Neural progenitor cell (in vitro differentiated cells): ENCODE data around the gene CPA1. TPM values are rescaled to one million over a fixed set of nuclear protein-coding genes. Genes with fewer than 3 reads are reported as not detected.

Experiments used
- DNase-seq: peaks from one replicate; pipeline ENCODE4 v3.0.0-alpha.2; 2016; ENCODE audit warnings: low spot score
- H2AFZ ChIP-seq: fragments of 200-600 bp; sonication (generic); replicated peaks from 2 replicates; pipeline ENCODE4 v1.6.1; 2016; ENCODE audit warnings: antibody characterized with exemption
- H3F3A ChIP-seq: fragments of 200-600 bp; sonication (generic); 2 replicates; pipeline ENCODE4 v1.6.1; 2016; ENCODE audit warnings: antibody characterized with exemption, low read depth
- H3K27ac ChIP-seq: fragments of 200-600 bp; sonication (generic); 2 replicates; pipeline ENCODE4 v1.5.1; 2016; ENCODE audit warnings: mild to moderate bottlenecking
- H3K27me3 ChIP-seq: fragments of 200-600 bp; sonication (generic); 2 replicates; pipeline ENCODE4 v1.6.1; 2016; ENCODE audit warnings: mild to moderate bottlenecking, moderate library complexity
- H3K36me3 ChIP-seq: fragments of 200-600 bp; sonication (generic); 2 replicates; pipeline ENCODE4 v1.5.1; 2016
- H3K4me1 ChIP-seq: fragments of 200-600 bp; sonication (generic); 2 replicates; pipeline ENCODE4 v1.6.1; 2016; ENCODE audit warnings: mixed run types
- H3K4me2 ChIP-seq: fragments of 200-600 bp; sonication (generic); 2 replicates; pipeline ENCODE4 v1.6.1; 2016
- H3K4me3 ChIP-seq: fragments of 200-600 bp; sonication (generic); 2 replicates; pipeline ENCODE4 v1.5.1; 2016
- H3K79me2 ChIP-seq: fragments of 200-600 bp; sonication (generic); 2 replicates; pipeline ENCODE4 v1.6.1; 2016; ENCODE audit warnings: low read depth
- H3K9ac ChIP-seq: fragments of 200-600 bp; sonication (generic); 2 replicates; pipeline ENCODE4 v1.6.1; 2016
- H3K9me3 ChIP-seq: fragments of 200-600 bp; sonication (generic); 2 replicates; pipeline ENCODE4 v1.5.1; 2016; ENCODE audit warnings: low read depth
- H4K20me1 ChIP-seq: fragments of 200-600 bp; sonication (generic); 2 replicates; pipeline ENCODE4 v1.6.1; 2016; ENCODE audit warnings: low read depth
- H3K27ac Mint-ChIP-seq: 3 replicates; pipeline ENCODE4 v1.8.0; 2021; ENCODE audit warnings: mixed read lengths
- H3K27me3 Mint-ChIP-seq: 2 replicates; pipeline ENCODE4 v1.8.0; 2022; ENCODE audit warnings: low read depth, mild to moderate bottlenecking, inconsistent platforms, moderate library complexity, mixed read lengths; ENCODE audit not compliant: insufficient read depth
- H3K36me3 Mint-ChIP-seq: 3 replicates; pipeline ENCODE4 v1.8.0; 2021; ENCODE audit warnings: mixed read lengths
- H3K4me1 Mint-ChIP-seq: 3 replicates; pipeline ENCODE4 v1.8.0; 2021; ENCODE audit warnings: mixed read lengths
- H3K4me3 Mint-ChIP-seq: 3 replicates; pipeline ENCODE4 v1.8.0; 2021; ENCODE audit warnings: mild to moderate bottlenecking, moderate library complexity, mixed read lengths
- H3K9me3 Mint-ChIP-seq: 3 replicates; pipeline ENCODE4 v1.8.0; 2020; ENCODE audit warnings: mixed read lengths
- EZH2 ChIP-seq: fragments of 200-600 bp; sonication (generic); IDR thresholded peaks from 2 replicates; pipeline ENCODE4 v1.6.1; 2017; ENCODE audit warnings: antibody characterized with exemption, mild to moderate bottlenecking, moderate library complexity
- EZH2phosphoT487 ChIP-seq: fragments of 200-600 bp; sonication (generic); IDR thresholded peaks from 2 replicates; pipeline ENCODE4 v1.6.1; 2017; ENCODE audit warnings: antibody characterized with exemption
- total RNA-seq: library from RNA; depleted of rRNA; stranded (reverse); fragments of >200 nt; gene quantifications from 2 replicates; pipeline ENCODE4 v1.2.3, GENCODE V29; 2015; ENCODE audit warnings: low replicate concordance
- TF ChIP-seq, protein P1 (sequence below): fragments of 200-600 bp; sonication (generic); IDR thresholded peaks from 2 replicates; pipeline ENCODE4 v1.5.1; 2017; ENCODE audit warnings: antibody characterized with exemption, mild to moderate bottlenecking

The CPA1 gene
- total RNA-seq, 1 donor from 2014 or later: not detected

DNA sequence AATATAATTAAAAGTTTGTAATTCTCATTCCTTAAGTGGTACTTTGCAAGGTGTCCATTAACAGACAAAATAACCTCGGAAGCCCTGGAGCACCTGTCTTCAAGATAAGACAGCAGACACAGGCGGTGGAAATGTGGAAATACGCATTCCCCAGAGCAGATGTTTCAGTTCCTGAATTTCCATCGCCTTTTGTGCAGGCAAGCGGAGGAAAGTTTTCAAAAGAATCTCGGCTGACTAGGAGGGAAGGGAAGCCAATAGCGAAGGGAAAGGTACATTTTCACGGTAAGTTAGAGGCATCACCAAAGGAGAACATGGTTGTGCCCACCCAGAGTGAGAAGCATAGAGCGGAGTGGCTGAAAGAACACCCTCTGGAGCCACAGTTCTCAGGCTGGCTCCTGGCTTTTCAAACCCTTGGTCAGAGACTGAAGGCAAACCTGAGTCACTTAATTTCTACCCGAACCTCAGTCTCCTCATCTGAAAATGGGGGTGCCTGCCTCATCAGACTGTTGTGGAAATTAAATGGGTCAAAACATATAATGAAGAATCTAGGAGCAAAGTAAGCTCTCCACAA, 13.6 kb downstream of the CPA1 start:
- peaks cover 2% of the 10 kb centered on the region for H3K9me3 Mint-ChIP-seq
- DNase-seq: no peak
- H4K20me1 ChIP-seq: no peaks in the 10 kb centered on the region
- TF ChIP-seq EZH2 (no peak), EZH2phosphoT487 (no peak)
- TF ChIP-seq, protein P1, sequence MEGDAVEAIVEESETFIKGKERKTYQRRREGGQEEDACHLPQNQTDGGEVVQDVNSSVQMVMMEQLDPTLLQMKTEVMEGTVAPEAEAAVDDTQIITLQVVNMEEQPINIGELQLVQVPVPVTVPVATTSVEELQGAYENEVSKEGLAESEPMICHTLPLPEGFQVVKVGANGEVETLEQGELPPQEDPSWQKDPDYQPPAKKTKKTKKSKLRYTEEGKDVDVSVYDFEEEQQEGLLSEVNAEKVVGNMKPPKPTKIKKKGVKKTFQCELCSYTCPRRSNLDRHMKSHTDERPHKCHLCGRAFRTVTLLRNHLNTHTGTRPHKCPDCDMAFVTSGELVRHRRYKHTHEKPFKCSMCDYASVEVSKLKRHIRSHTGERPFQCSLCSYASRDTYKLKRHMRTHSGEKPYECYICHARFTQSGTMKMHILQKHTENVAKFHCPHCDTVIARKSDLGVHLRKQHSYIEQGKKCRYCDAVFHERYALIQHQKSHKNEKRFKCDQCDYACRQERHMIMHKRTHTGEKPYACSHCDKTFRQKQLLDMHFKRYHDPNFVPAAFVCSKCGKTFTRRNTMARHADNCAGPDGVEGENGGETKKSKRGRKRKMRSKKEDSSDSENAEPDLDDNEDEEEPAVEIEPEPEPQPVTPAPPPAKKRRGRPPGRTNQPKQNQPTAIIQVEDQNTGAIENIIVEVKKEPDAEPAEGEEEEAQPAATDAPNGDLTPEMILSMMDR: no peak
- H3K27ac Mint-ChIP-seq: peak overlapping the region; percentile 31
- H3K27me3 ChIP-seq: no peaks in the 10 kb centered on the region
- no peak overlapping the region for H3K9ac ChIP-seq
- no peaks in the 10 kb centered on the region for H3K9me3 ChIP-seq
- peak overlapping the region; percentile 11 for H3K4me2 ChIP-seq
- no peaks in the 10 kb centered on the region for H3K36me3 ChIP-seq
- no peaks in the 10 kb centered on the region for H3K27me3 Mint-ChIP-seq
- peaks cover 29% of the 10 kb centered on the region for H3K4me1 ChIP-seq
- peaks cover 18% of the 10 kb centered on the region for H3K36me3 Mint-ChIP-seq
- H3K4me1 Mint-ChIP-seq: peaks cover 53% of the 10 kb centered on the region
- H2AFZ ChIP-seq: no peak overlapping the region
- H3F3A ChIP-seq: no peaks in the 10 kb centered on the region
- H3K4me3 Mint-ChIP-seq: no peak overlapping the region
- no peak overlapping the region for H3K4me3 ChIP-seq
- H3K79me2 ChIP-seq: no peaks in the 10 kb centered on the region
- peak overlapping the region; percentile 10 for H3K27ac ChIP-seq

DNA sequence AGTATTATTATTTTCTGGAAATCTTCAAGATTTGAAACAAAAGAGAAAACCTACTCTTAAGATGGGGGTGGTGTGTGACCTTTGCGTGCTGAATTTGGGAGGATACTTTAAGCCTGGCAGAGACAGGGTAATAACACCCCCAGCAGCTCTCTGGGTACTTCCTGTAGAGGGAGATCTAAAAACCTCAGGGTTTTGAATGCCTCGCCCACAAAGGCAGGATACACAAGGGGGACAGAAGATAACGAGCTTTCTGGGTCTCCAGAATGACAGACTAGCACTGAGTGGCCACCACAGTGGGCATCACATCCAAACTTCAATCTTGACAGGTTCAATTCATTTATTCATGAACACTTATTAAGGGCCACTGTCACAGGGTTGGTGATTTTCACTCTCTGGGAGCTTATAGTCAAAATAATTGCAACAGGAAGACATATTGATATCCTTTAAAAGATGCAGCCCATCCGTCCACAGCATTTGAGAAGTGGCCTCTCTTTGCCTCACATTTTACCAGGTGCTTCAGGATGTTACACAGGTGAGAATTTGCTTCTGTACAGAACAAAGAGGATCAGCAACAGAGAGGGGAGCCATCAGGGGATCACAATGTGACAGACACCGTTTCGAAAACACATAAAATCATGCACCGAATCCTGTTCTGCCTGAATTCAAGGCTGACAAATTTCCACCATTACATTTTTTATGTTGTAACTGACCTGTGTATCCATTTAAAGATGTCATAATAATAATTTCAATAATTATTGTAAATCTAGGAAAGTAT, 14.3 kb downstream of the CPA1 start:
- peaks cover 53% of the 10 kb centered on the region for H3K4me1 Mint-ChIP-seq

DNA sequence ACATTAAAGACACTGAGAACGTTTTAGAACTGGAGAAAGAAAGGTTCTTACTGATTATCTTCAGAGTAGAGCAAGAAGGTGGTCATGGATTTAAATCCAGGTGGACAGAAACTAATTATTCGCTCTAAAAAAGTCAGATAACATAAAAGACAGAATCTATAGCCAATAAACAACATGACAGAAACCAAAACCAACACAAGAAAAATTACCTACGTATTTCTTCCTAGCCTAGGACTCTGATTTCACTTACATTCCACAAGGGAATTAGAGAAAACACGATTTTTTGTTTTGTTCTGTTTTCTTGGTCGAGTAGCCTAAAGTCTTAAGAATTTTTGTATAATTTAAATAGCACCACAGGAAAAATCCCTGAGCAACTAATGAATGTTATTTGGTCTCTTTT, 15.1 kb downstream of the CPA1 start:
- Histone ChIP-seq H3K36me3 (no peaks in the 10 kb centered on the region), H3K27me3 (no peaks in the 10 kb centered on the region), H3K4me1 (peaks cover 29% of the 10 kb centered on the region), H3K4me2 (peak overlapping the region; percentile 19), H2AFZ (no peak overlapping the region), H3K27ac (no peak overlapping the region), H3F3A (no peaks in the 10 kb centered on the region), H3K79me2 (no peaks in the 10 kb centered on the region), H3K9ac (no peak overlapping the region), H3K4me3 (no peak overlapping the region), H3K9me3 (no peaks in the 10 kb centered on the region), H4K20me1 (no peaks in the 10 kb centered on the region)
- TF ChIP-seq EZH2: no peak
- no peak for TF ChIP-seq EZH2phosphoT487
- TF ChIP-seq, protein P1: no peak
- DNase-seq: no peak
- no peak overlapping the region for H3K27ac Mint-ChIP-seq
- peaks cover 53% of the 10 kb centered on the region for H3K4me1 Mint-ChIP-seq
- H3K27me3 Mint-ChIP-seq: no peaks in the 10 kb centered on the region
- no peak overlapping the region for H3K4me3 Mint-ChIP-seq
- H3K36me3 Mint-ChIP-seq: peaks cover 26% of the 10 kb centered on the region
- no peaks in the 10 kb centered on the region for H3K9me3 Mint-ChIP-seq

More for the DNA sequence above, 14.3 kb downstream of the CPA1 start:
- Histone ChIP-seq H3K4me2 (peak overlapping the region; percentile 11), H3K36me3 (no peaks in the 10 kb centered on the region), H3K27me3 (no peaks in the 10 kb centered on the region), H2AFZ (no peak overlapping the region), H3K4me3 (no peak overlapping the region), H3F3A (no peaks in the 10 kb centered on the region), H4K20me1 (no peaks in the 10 kb centered on the region), H3K79me2 (no peaks in the 10 kb centered on the region), H3K27ac (no peak overlapping the region), H3K4me1 (peaks cover 29% of the 10 kb centered on the region), H3K9me3 (no peaks in the 10 kb centered on the region), H3K9ac (no peak overlapping the region)
- no peak for TF ChIP-seq EZH2
- TF ChIP-seq, protein P1: no peak
- no peak for TF ChIP-seq EZH2phosphoT487
- no peaks in the 10 kb centered on the region for H3K9me3 Mint-ChIP-seq
- H3K4me3 Mint-ChIP-seq: no peak overlapping the region
- H3K27me3 Mint-ChIP-seq: no peaks in the 10 kb centered on the region
- H3K27ac Mint-ChIP-seq: peak overlapping the region; percentile 44
- no peak for DNase-seq
- peaks cover 21% of the 10 kb centered on the region for H3K36me3 Mint-ChIP-seq
